ENCODE measurements around the gene RHBDF1.

- TF ChIP-seq CTCF (IDR thresholded peaks at IDR 0.05 in 4 of 5, conservative IDR thresholded peaks at IDR 0.05 in 1 of 5) (peak in 2 of 5 experiments; percentile 19 to 29), POLR2A (IDR thresholded peaks at IDR 0.05) (peak; percentile 37 to 45)
Measured at GRCh38 chr16:71540-72401, 660 bp downstream of the RHBDF1 start.
